ENCODE results near the gene SRPK2. TPM values are rescaled to one million over a fixed set of nuclear protein-coding genes. Genes with fewer than 3 reads are reported as not detected.

The SRPK2 gene
- total RNA-seq, 1 donor from 2014 or later, result 54.1 TPM

GRCh38 chr7:105229641-105230040 lies 159.1 kb downstream of the SRPK2 start:
- Histone ChIP-seq H3K9ac (no peak overlapping the region), H3K9me3 (ENCODE audit: low read depth) (no peaks in the 10 kb centered on the region), H2AFZ (replicated peaks) (no peak overlapping the region), H3F3A (ENCODE audit: low read depth) (peaks cover 4% of the 10 kb centered on the region), H3K79me2 (ENCODE audit: low read depth) (peaks cover 36% of the 10 kb centered on the region), H3K4me2 (no peak overlapping the region), H3K36me3 (no peaks in the 10 kb centered on the region), H3K4me1 (peaks cover 4% of the 10 kb centered on the region), H3K27ac (no peak overlapping the region), H3K4me3 (no peak overlapping the region), H4K20me1 (ENCODE audit: low read depth) (peaks cover 47% of the 10 kb centered on the region), H3K27me3 (no peaks in the 10 kb centered on the region)
- no peak overlapping the region for H3K4me3 Mint-ChIP-seq
- peaks cover 8% of the 10 kb centered on the region for H3K4me1 Mint-ChIP-seq
- H3K9me3 Mint-ChIP-seq, result peaks cover 3% of the 10 kb centered on the region
- no peaks in the 10 kb centered on the region for H3K27me3 Mint-ChIP-seq (ENCODE audit: insufficient read depth, low read depth)
- TF ChIP-seq EZH2 (IDR thresholded peaks at IDR 0.05) (no peak), EZH2phosphoT487 (IDR thresholded peaks at IDR 0.05) (no peak)
- TF ChIP-seq, protein P1, sequence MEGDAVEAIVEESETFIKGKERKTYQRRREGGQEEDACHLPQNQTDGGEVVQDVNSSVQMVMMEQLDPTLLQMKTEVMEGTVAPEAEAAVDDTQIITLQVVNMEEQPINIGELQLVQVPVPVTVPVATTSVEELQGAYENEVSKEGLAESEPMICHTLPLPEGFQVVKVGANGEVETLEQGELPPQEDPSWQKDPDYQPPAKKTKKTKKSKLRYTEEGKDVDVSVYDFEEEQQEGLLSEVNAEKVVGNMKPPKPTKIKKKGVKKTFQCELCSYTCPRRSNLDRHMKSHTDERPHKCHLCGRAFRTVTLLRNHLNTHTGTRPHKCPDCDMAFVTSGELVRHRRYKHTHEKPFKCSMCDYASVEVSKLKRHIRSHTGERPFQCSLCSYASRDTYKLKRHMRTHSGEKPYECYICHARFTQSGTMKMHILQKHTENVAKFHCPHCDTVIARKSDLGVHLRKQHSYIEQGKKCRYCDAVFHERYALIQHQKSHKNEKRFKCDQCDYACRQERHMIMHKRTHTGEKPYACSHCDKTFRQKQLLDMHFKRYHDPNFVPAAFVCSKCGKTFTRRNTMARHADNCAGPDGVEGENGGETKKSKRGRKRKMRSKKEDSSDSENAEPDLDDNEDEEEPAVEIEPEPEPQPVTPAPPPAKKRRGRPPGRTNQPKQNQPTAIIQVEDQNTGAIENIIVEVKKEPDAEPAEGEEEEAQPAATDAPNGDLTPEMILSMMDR (IDR thresholded peaks at IDR 0.05), result no peak
- H3K27ac Mint-ChIP-seq, result no peak overlapping the region
- DNase-seq (ENCODE audit: low spot score), result no peak
- H3K36me3 Mint-ChIP-seq, result peaks cover 17% of the 10 kb centered on the region

GRCh38 chr7:105228555-105228954 lies 160.2 kb downstream of the SRPK2 start:
- peak; percentile 26 for DNase-seq (ENCODE audit: low spot score)

DNA sequence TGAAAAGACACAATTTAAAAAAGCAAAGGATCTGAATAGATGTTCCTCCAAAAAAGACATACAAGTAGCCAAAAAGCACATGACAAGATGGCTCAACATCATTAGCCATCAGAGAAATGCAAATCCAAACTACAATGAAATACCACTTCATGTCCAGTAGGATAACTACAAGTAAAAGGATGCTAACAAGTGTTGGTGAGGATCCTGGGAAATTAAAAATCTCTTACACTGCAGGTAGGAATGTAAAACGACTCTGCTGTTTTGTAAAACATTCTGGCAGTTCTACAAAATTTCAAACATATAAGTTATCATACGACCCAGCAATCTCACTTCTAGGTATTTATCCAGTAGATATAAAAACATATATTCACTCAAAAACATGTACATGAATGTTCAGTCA lies 161.3 kb downstream of the SRPK2 start:
- peaks cover 3% of the 10 kb centered on the region for H3K9me3 Mint-ChIP-seq
- no peak for TF ChIP-seq EZH2phosphoT487 (IDR thresholded peaks at IDR 0.05)
- TF ChIP-seq, protein P1 (IDR thresholded peaks at IDR 0.05), result no peak
- no peak for TF ChIP-seq EZH2 (IDR thresholded peaks at IDR 0.05)
- no peak overlapping the region for H3K27ac Mint-ChIP-seq
- Histone ChIP-seq H3K4me3 (no peak overlapping the region), H4K20me1 (ENCODE audit: low read depth) (peaks cover 41% of the 10 kb centered on the region), H3K27me3 (no peaks in the 10 kb centered on the region), H3F3A (ENCODE audit: low read depth) (peaks cover 4% of the 10 kb centered on the region), H3K4me1 (peaks cover 14% of the 10 kb centered on the region), H3K79me2 (ENCODE audit: low read depth) (peaks cover 39% of the 10 kb centered on the region), H3K9ac (no peak overlapping the region), H3K36me3 (no peaks in the 10 kb centered on the region), H3K27ac (no peak overlapping the region), H3K9me3 (ENCODE audit: low read depth) (no peaks in the 10 kb centered on the region), H2AFZ (replicated peaks) (no peak overlapping the region), H3K4me2 (no peak overlapping the region)
- no peak overlapping the region for H3K4me3 Mint-ChIP-seq
- no peaks in the 10 kb centered on the region for H3K27me3 Mint-ChIP-seq (ENCODE audit: insufficient read depth, low read depth)
- peaks cover 17% of the 10 kb centered on the region for H3K4me1 Mint-ChIP-seq
- H3K36me3 Mint-ChIP-seq, result peaks cover 17% of the 10 kb centered on the region
- DNase-seq (ENCODE audit: low spot score), result no peak

More at GRCh38 chr7:105228555-105228954, 160.2 kb downstream of the SRPK2 start:
- H3K9me3 Mint-ChIP-seq, result peaks cover 3% of the 10 kb centered on the region
- no peaks in the 10 kb centered on the region for H3K9me3 ChIP-seq (ENCODE audit: low read depth)
- TF ChIP-seq EZH2phosphoT487 (IDR thresholded peaks at IDR 0.05), result no peak
- no peak for TF ChIP-seq EZH2 (IDR thresholded peaks at IDR 0.05)
- TF ChIP-seq, protein P1 (IDR thresholded peaks at IDR 0.05), result no peak
- peak overlapping the region; percentile 3 for H3K4me2 ChIP-seq
- H3K36me3 Mint-ChIP-seq, result peaks cover 17% of the 10 kb centered on the region
- no peak overlapping the region for H3K4me3 Mint-ChIP-seq
- H3K27ac Mint-ChIP-seq, result no peak overlapping the region
- no peak overlapping the region for H3K27ac ChIP-seq
- H3F3A ChIP-seq (ENCODE audit: low read depth), result peaks cover 4% of the 10 kb centered on the region
- H2AFZ ChIP-seq (replicated peaks), result no peak overlapping the region
- peaks cover 35% of the 10 kb centered on the region for H3K79me2 ChIP-seq (ENCODE audit: low read depth)
- no peak overlapping the region for H3K9ac ChIP-seq
- H3K4me1 ChIP-seq, result peaks cover 9% of the 10 kb centered on the region
- H3K36me3 ChIP-seq, result no peaks in the 10 kb centered on the region
- H3K4me3 ChIP-seq, result no peak overlapping the region
- no peaks in the 10 kb centered on the region for H3K27me3 ChIP-seq
- H3K27me3 Mint-ChIP-seq (ENCODE audit: insufficient read depth, low read depth), result no peaks in the 10 kb centered on the region
- H4K20me1 ChIP-seq (ENCODE audit: low read depth), result peaks cover 39% of the 10 kb centered on the region
- peaks cover 9% of the 10 kb centered on the region for H3K4me1 Mint-ChIP-seq

All from neural progenitor cell (in vitro differentiated cells).